SHP77 (cell line): Measurements from ENCODE around the gene NR3C1.

ENCODE experiments used
- DNase-seq, 2 experiments: peaks; one replicate each; lab custom pipeline; 2025; lab: John Stamatoyannopoulos, UW

The NR3C1 gene

DNA sequence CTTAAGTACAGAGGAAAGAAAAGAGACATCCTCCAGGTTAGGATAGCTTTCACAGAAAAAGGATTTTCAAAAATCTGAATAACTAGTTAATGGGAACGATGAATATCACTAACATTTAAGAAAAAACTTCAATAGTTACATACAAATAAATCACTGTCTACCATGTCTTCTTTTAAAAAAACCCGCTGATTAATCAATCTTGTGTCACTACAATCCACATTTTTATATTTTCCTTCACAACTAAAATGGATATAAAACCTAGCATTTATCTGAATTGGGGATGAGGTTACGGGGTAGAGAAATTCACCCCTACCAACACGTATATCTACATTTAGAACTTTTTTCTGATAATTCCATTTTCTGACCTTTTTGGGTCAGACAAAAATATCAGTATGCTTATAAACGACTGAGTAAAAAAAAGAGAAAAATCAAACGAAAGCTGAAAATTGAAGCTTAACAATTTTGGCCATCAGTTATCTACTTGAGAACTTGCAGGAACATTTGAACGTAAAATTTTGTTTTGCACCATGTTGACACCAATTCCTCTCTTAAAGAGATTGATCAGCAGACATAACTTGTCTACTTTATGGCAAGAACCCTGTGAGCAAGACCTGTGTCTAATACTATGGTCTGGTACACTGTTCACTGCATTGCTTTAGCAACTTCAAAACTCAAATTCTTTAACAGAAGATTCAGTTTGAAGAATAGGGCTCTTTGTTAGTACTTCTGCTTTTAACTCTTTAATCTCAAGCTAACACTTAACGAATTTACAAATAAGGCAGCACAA lies 4.8 kb downstream of the NR3C1 start:
- no peak for DNase-seq

DNA sequence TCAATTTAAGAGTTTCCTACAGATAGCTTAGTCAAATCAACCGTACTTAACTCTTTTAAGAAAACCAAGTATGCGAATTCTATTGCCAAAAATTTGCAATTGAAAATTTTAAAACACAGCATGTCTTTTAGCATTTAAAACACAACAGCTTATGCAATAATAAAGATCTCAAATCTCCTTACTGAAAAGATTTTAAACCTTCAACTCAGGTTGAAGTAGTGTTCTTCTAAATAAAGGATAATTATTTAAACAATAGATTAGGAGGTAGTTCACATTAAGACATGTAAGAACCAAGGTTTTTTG lies 5.5 kb downstream of the NR3C1 start:
- no peak for DNase-seq

GRCh38 chr5:143397302-143398052 lies 6.0 kb downstream of the NR3C1 start:
- peak in 1 of 2 experiments; percentile 39 for DNase-seq

GRCh38 chr5:143396353-143396940 lies 7.0 kb downstream of the NR3C1 start:
- no peak for DNase-seq

- DNase-seq: no peak
Measured at GRCh38 chr5:143395638-143396352, 7.7 kb downstream of the NR3C1 start.

DNA sequence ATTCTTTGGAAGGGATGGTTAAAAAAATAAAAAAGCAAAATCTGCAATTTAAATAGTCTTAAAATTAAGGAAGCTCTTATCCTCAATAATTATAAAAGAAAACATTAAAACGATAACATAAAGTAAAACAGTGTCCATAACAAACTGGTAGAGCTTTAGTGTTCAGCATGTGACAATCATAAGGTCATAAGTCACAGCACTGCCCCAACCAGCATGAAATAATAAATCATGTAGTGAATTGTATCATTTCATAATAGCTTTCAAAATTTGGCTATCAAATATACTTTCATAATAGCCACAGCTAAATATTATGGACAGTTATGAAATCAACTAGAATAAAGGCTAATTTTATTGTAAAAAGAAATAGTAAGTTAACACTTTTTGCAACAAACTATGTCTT lies 10.0 kb downstream of the NR3C1 start:
- no peak for DNase-seq

DNA sequence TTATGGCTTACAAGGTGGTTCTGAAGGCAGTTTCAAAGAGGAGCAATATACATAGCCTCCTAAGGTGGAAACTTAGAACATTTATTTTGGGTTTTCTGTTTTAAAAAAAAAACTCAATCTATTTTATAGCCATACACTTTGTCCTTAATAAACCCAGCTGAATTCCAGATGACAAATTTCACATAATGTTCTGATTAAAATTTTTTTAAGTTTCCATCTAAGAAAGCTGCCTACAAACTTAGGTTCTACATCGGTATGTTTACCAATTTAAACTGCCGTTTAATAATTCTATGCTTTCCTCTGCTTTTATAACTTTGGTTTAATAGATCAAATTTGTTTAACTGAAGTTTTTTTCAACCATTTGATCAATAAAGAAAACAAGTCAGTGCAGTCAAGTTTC lies 12.5 kb downstream of the NR3C1 start:
- DNase-seq: no peak

- DNase-seq: no peak
Measured at GRCh38 chr5:143390258-143390657, 13.2 kb downstream of the NR3C1 start.

- no peak for DNase-seq
Measured at GRCh38 chr5:143386725-143387124, 16.8 kb downstream of the NR3C1 start.

DNA sequence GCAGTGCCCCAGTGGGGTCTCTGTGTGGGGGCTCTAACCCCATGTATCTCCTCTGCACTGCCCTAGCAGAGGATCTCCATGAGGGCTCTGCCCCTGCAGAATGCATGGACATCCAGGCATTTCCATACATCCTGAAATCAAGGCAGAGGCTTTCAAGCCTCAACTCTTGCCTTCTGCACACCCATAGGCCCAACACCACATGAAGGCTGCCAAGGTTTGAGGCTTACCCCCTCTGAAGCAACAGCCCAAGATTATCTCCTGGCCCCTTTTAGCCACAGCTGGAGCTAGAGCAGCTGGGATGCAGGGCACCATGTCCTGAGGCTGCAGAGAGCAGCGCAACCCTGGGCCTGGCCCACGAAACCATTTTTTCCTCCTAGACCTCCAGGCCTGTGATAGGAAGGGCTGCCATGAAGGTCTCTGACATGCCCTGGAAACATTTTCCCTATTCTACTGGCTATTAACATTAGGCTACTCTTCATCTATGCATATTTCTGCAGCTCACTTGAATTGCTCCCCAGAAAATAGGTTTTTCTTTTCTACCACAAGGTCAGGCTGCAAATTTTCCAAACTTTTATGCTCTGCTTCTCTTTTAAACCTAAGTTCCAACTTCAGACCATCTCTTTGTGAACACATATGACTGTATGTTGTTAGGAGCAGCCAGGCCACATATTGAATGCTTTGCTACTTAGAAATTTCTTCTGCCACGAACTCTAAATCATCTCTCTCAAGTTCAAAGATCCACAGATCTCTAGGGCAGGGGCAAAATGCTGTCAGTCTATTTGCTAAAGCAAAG lies 18.4 kb downstream of the NR3C1 start:
- DNase-seq: no peak

GRCh38 chr5:143383988-143384387 lies 19.5 kb downstream of the NR3C1 start:
- DNase-seq: no peak

DNA sequence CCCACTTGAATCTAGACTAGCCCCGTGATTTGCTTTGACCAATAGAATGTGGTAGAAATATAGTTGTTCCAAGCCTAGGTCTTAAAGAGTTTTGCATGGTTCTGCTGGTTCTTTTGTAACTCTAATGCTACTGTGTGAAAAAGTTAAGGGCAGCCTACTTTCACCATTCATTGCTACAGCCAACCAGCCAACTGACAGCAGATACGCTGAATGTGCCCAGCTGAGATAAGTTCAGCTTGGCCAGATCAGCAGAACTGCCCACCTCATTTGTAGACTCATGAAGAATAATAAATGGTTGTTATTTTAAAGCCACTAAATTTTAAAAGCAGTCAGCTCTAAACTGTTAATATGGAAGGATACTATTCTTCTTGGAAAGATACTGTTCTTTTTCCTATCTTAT lies 23.9 kb downstream of the NR3C1 start:
- DNase-seq: no peak

- no peak for DNase-seq
Measured at GRCh38 chr5:143376911-143377813, 26.3 kb downstream of the NR3C1 start.

- no peak for DNase-seq
Measured at GRCh38 chr5:143376195-143376779, 27.2 kb downstream of the NR3C1 start.

GRCh38 chr5:143374496-143375217 lies 28.8 kb downstream of the NR3C1 start:
- no peak for DNase-seq

- no peak for DNase-seq
Measured at GRCh38 chr5:143373076-143373475, 30.4 kb downstream of the NR3C1 start.

DNA sequence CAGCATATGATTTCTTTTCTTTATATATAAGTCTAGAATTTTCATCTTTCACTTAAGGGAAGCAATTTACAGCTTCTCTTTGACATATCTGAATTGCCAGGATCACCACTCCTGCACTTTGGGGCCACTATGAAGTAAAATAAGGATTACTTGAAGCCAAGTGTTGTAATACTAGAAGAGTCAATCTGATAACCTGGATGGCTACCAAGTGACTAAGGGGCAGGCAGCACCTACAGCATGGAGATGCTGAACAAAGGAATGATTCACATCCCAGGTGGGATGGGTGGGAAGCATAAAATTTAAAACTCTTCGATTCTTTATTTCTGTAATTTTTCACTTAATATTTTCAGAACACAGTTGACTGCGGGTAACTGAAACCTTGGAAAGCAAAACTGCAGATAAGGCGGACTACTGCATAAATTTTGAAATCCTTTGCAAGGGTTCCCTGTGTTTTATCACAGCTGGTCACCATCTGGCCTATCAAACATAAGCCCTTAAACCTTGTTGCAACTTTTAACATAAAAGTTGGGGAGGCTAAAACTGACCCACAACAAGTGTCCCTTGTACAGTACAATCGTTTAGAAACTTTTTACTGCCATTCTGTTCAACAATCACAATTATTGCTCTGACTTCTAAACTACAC lies 31.2 kb downstream of the NR3C1 start:
- DNase-seq: no peak

- no peak for DNase-seq
Measured at GRCh38 chr5:143370440-143370839, 33.0 kb downstream of the NR3C1 start.

- DNase-seq: no peak
Measured at GRCh38 chr5:143364061-143364460, 39.4 kb downstream of the NR3C1 start.
